GM12801 (cell line): ENCODE results near the gene RNF19B.

Experiments
- TF ChIP-seq, protein P1 (sequence below): IDR thresholded peaks from one replicate; pipeline ENCODE4 v1.5.1; 2011; ENCODE audit warnings: control low read depth; ENCODE audit not compliant: insufficient read length; ENCODE audit errors: extremely low read depth

RNF19B gene

GRCh38 chr1:32907435-32907834 lies 57.2 kb downstream of the RNF19B start:
- TF ChIP-seq, protein P1, sequence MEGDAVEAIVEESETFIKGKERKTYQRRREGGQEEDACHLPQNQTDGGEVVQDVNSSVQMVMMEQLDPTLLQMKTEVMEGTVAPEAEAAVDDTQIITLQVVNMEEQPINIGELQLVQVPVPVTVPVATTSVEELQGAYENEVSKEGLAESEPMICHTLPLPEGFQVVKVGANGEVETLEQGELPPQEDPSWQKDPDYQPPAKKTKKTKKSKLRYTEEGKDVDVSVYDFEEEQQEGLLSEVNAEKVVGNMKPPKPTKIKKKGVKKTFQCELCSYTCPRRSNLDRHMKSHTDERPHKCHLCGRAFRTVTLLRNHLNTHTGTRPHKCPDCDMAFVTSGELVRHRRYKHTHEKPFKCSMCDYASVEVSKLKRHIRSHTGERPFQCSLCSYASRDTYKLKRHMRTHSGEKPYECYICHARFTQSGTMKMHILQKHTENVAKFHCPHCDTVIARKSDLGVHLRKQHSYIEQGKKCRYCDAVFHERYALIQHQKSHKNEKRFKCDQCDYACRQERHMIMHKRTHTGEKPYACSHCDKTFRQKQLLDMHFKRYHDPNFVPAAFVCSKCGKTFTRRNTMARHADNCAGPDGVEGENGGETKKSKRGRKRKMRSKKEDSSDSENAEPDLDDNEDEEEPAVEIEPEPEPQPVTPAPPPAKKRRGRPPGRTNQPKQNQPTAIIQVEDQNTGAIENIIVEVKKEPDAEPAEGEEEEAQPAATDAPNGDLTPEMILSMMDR: no peak

DNA sequence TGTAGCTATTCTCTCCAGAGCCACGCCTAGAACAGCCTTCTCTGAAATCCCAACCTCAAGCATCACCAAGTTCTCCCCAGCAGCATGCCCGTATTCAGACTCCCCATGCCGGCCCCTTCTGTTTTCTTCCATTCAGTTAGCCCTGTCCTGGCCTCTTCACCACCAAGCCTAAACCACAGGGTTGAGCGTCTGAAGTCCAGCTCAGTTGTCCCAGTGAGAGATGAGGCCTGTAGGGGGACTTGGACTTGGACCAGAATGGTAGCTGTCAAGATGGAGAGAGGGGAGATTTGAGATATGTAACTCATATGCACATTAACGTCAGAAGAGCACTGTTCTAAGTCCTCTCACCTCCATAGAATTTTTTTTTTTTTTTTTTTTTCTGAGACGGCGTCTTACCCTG lies 58.0 kb downstream of the RNF19B start:
- TF ChIP-seq, protein P1: no peak

- TF ChIP-seq, protein P1: no peak
Measured at GRCh38 chr1:32904797-32905196, 59.8 kb downstream of the RNF19B start.

DNA sequence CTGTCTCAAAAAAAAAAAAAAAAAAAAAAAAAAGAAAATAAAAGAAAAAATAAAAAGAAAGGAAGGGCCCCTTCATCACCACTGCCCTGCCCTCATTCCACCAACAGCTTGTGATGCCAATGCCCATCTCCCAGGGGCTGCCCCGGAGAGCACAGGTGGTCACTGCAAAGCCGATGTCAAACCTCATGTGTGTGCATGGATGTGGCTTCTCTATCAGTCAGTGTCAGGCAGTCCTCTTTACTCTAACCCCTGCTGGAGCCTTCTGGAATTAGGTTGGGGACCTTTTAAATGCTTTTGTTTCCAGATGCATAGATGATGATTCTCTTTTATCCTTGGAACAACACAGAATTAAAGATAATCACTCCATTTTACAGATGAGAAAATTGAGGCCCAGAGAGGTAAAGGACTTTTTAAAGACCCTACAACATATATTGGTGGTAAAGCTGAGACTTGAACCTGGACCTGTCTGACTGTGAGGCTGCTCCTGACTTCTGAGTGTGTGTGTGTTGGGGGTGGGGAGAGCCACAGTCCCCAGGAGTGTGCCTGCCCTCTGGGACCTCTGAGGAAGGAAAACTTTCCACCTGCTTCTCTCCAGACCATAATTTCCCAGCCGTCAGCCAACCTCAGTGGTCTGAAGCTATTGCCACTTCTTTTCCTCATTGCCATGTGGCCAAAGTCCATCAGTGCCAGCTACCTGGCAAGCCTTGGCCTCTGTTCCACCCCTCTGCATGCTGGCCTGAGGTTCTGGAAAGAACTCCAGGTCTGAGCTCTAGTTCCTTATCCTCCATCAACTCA lies 60.4 kb downstream of the RNF19B start:
- TF ChIP-seq, protein P1: no peak

DNA sequence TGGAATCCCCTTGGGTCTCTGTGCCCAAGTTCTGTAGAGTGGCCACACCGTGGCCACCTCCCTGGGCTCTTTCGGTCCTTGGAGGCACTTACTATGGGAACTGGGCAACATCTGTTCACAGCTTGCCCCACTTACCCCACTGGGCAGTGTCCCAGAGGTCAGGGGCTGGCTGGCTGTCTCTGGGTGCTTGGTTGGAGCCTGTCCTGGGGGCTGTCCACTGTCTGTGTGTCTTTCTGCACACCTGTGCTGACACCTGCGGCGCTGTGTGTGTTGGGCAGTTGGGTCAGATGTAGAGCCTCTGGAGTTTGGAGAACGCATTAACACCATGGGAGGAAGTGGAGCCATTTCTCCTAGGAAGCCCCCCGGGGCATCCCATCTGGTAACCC lies 62.1 kb downstream of the RNF19B start:
- TF ChIP-seq, protein P1: no peak

DNA sequence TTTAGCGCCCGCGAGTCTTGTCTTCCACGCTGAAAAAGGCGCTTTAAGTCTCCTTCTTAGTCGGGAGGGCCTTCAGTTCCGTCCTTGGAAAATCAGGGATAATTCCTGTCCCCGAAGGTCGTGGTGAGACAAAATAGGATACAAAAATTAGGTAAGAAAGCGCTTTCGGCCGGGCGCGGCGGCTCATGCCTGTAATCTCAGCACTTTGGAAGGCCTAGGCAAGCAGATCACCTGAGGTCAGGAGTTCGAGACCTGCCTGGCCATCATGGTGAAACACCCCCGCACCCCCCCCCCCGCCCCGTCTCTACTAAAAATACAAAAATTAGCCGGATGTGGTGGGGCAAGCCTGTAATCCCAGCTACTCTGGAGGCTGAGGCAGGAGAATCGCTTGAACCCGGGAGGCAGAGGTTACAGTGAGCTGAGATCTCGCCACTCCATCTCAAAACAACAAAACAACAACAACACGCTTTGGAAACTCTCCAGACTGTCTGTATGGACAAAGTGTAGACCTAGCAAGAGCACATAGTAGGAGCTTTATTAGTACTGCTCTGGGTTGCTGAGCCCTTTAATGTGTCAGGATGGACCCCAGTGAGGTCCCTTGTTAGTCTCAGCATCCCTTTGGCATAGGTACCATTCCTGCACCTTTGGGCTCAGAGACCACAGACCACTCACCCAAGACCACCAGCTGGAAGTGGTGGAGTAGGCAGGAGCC lies 62.6 kb downstream of the RNF19B start:
- TF ChIP-seq, protein P1: no peak

GRCh38 chr1:32900956-32901822 lies 63.4 kb downstream of the RNF19B start, which contains the start of gene TMEM54:
Gene TMEM54 (minus strand): TSS chr1:32901389. CDS start chr1:32901238, 151 bp downstream.
- TF ChIP-seq, protein P1: no peak
